KOPT-K1 (cell line): ENCODE results near the gene CCNJL.

Experiments used
- H3K27ac ChIP-seq: fragments of 200-600 bp; sonication (generic); 2 replicates; pipeline ENCODE4 v1.5.1; 2016; ENCODE audit warnings: antibody characterized with exemption, mild to moderate bottlenecking, low read depth, low read length; ENCODE audit not compliant: poor library complexity, severe bottlenecking
- H3K36me3 ChIP-seq: fragments of 200-600 bp; sonication (generic); 2 replicates; pipeline ENCODE4 v1.5.1; 2017; ENCODE audit warnings: antibody characterized with exemption, mild to moderate bottlenecking, low read length, moderate library complexity; ENCODE audit not compliant: insufficient read depth
- H3K9me3 ChIP-seq: fragments of 200-600 bp; sonication (generic); 2 replicates; pipeline ENCODE4 v1.5.1; 2017; ENCODE audit warnings: antibody characterized with exemption, low read length, mild to moderate bottlenecking; ENCODE audit not compliant: insufficient read depth, poor library complexity, severe bottlenecking

Gene CCNJL

GRCh38 chr5:160289721-160290120 lies 22.6 kb downstream of the CCNJL start:
- no peak overlapping the region for H3K27ac ChIP-seq
- H3K36me3 ChIP-seq: no peaks in the 10 kb centered on the region
- H3K9me3 ChIP-seq: no peaks in the 10 kb centered on the region

- no peaks in the 10 kb centered on the region for H3K9me3 ChIP-seq
- H3K27ac ChIP-seq: no peak overlapping the region
- H3K36me3 ChIP-seq: no peaks in the 10 kb centered on the region
These were observed 23.1 kb downstream of the CCNJL start for GRCh38 chr5:160289356-160289651.

- H3K27ac ChIP-seq: no peak overlapping the region
- H3K9me3 ChIP-seq: no peaks in the 10 kb centered on the region
- no peaks in the 10 kb centered on the region for H3K36me3 ChIP-seq
These were observed 24.8 kb downstream of the CCNJL start for GRCh38 chr5:160287378-160288051.

GRCh38 chr5:160286947-160287346 lies 25.4 kb downstream of the CCNJL start:
- Histone ChIP-seq H3K27ac (no peak overlapping the region), H3K9me3 (no peaks in the 10 kb centered on the region), H3K36me3 (no peaks in the 10 kb centered on the region)

- no peaks in the 10 kb centered on the region for H3K9me3 ChIP-seq
- H3K36me3 ChIP-seq: no peaks in the 10 kb centered on the region
- H3K27ac ChIP-seq: no peak overlapping the region
These were observed 27.0 kb downstream of the CCNJL start for GRCh38 chr5:160285316-160285715.

GRCh38 chr5:160284291-160284873 lies 28.0 kb downstream of the CCNJL start:
- Histone ChIP-seq H3K9me3 (no peaks in the 10 kb centered on the region), H3K36me3 (no peaks in the 10 kb centered on the region), H3K27ac (no peak overlapping the region)

GRCh38 chr5:160281275-160281674 lies 31.1 kb downstream of the CCNJL start:
- no peak overlapping the region for H3K27ac ChIP-seq
- no peaks in the 10 kb centered on the region for H3K36me3 ChIP-seq
- H3K9me3 ChIP-seq: no peaks in the 10 kb centered on the region

GRCh38 chr5:160280384-160281095 lies 31.8 kb downstream of the CCNJL start:
- H3K9me3 ChIP-seq: no peaks in the 10 kb centered on the region
- H3K27ac ChIP-seq: no peak overlapping the region
- no peaks in the 10 kb centered on the region for H3K36me3 ChIP-seq

GRCh38 chr5:160278343-160278742 lies 34.0 kb downstream of the CCNJL start:
- Histone ChIP-seq H3K9me3 (no peaks in the 10 kb centered on the region), H3K36me3 (no peaks in the 10 kb centered on the region), H3K27ac (no peak overlapping the region)

GRCh38 chr5:160274483-160274931 lies 37.9 kb downstream of the CCNJL start:
- H3K27ac ChIP-seq: no peak overlapping the region

GRCh38 chr5:160272889-160273288 lies 39.5 kb downstream of the CCNJL start:
- Histone ChIP-seq H3K36me3 (no peaks in the 10 kb centered on the region), H3K9me3 (no peaks in the 10 kb centered on the region), H3K27ac (no peak overlapping the region)

More at GRCh38 chr5:160274483-160274931, 37.9 kb downstream of the CCNJL start:
- no peaks in the 10 kb centered on the region for H3K9me3 ChIP-seq
- no peaks in the 10 kb centered on the region for H3K36me3 ChIP-seq

- Histone ChIP-seq H3K9me3 (no peaks in the 10 kb centered on the region), H3K36me3 (no peaks in the 10 kb centered on the region), H3K27ac (no peak overlapping the region)
These were observed 40.1 kb downstream of the CCNJL start for GRCh38 chr5:160272264-160272663.

GRCh38 chr5:160271836-160272235 lies 40.5 kb downstream of the CCNJL start:
- Histone ChIP-seq H3K27ac (no peak overlapping the region), H3K36me3 (no peaks in the 10 kb centered on the region), H3K9me3 (no peaks in the 10 kb centered on the region)

- H3K27ac ChIP-seq: no peak overlapping the region
- no peaks in the 10 kb centered on the region for H3K9me3 ChIP-seq
- no peaks in the 10 kb centered on the region for H3K36me3 ChIP-seq
These were observed 41.0 kb downstream of the CCNJL start for GRCh38 chr5:160271396-160271795.

GRCh38 chr5:160270704-160271103 lies 41.7 kb downstream of the CCNJL start:
- no peaks in the 10 kb centered on the region for H3K9me3 ChIP-seq
- H3K36me3 ChIP-seq: no peaks in the 10 kb centered on the region
- H3K27ac ChIP-seq: no peak overlapping the region

GRCh38 chr5:160269017-160269416 lies 43.3 kb downstream of the CCNJL start:
- Histone ChIP-seq H3K9me3 (no peaks in the 10 kb centered on the region), H3K27ac (no peak overlapping the region), H3K36me3 (no peaks in the 10 kb centered on the region)
